OCI-M2 (cell line): ENCODE data around the gene DENND1A.
"Not testable (repeated sequence)": the region's sequence is repeated elsewhere in the genome, so short reads cannot be mapped to it uniquely, and the experiment has no call there.

Experiments used
- DNase-seq: peaks from one replicate; lab custom pipeline; 2025; ENCODE audit not compliant: unreplicated experiment; lab: John Stamatoyannopoulos, UW

The DENND1A gene

DNA sequence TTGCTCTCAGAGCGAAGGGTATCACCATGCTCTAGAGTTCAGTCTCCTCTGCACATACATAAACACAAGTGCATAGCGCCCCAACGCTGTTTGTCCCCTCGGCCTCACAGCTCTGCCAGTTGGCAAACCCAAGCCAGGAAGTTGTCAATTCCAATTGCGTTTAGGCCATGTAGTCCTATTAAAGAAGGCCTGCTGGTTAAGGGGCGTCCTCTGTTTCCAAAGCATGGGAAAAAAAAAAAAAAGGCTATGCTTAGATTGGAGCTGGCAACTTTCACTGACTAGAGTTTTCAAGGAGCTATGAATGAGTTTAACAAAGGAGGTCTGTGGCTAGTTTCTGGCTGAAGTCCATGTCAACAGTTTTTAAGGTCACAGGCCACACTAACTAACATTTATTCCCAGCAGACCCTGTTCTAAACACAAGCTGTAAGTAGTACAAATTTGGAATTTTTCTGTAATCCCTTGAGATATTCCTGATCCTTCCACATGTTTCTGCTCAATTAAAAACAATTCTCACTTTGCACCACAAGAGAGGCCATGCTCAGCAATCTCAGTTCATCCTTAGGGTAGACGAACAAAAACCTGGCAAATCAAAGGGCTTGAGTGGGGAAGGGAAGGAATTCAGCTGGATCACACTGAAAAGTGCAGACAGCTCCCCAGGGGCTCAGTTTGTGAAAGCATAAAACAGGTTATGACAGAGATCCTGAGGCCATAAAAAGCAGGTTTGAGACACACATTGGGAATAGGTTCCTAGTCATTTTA is 187.7 kb downstream of the DENND1A start:
- no peak for DNase-seq

DNA sequence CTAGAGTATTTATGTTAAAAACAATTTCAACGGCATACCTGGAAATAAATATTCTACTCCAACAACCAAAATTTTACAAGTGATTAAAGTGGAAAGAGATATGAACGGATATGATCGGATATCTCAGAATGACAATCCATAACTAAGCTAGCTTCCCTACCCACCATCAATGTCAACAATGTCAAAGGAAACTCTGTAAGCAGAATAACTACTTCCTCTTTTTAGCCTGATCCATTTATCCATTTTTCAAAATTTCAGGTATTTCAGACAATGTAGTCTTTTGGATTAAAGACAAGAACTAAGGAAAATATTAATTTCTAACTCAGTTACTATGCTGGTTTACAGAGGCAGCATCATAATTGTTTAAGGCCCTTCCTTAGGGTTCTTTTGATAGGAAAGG is 188.7 kb downstream of the DENND1A start:
- no peak for DNase-seq

DNA sequence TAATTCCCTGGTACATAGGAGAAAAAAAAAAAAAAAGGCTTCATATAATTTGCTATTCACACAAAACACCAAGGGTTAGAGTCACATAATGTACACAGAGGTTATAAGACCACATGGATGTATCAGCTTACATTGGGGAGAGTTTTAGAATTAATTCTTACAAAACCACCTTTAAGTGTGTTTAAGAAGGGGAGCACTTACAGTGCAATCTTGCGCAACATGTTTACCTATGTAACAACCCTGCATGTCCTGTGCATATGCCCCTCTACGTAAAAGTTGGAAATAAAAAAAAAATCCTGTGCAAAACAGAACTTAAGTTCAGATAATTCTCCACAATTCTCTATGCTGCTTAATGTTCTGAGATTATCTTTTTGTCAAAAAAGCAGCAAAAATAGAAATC is 190.0 kb downstream of the DENND1A start:
- no peak for DNase-seq

DNA sequence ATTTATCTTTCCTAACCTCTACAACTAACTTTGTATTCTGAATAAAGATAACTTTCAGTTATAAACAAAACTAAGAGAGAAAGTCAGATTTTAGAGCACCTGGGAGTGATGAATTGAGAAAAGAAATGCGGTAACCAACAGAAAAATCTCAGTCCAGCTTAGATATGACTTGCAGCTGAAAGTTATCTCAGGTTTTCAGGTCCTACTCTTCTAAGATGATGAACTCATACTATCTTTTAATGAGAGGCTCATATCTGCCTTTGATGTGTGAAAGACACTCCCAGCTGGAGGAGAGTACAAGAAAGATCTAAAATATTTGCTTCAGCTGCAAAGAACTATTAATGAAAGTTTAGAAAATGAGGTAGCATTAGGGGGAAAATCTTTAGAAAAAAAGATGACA is 190.5 kb downstream of the DENND1A start:
- no peak for DNase-seq

DNA sequence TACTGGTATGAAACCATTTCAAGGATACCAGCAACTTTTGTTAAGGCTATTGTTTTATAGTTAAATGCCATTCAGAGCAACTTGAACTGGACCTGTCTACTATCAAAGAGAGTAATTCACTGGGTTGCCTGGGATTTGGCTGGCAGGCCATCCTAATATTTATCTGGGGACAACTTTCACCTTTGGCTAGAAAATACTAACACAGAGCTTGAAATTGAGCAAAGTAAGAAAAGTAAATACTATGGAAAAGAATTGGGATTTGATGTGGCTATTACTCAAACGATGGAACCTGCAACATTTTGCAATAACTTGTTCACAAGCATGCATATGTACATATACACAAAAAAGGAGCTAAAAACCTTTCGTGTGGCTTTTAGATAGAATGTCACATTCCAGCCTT is 191.3 kb downstream of the DENND1A start:
- DNase-seq = no peak

DNA sequence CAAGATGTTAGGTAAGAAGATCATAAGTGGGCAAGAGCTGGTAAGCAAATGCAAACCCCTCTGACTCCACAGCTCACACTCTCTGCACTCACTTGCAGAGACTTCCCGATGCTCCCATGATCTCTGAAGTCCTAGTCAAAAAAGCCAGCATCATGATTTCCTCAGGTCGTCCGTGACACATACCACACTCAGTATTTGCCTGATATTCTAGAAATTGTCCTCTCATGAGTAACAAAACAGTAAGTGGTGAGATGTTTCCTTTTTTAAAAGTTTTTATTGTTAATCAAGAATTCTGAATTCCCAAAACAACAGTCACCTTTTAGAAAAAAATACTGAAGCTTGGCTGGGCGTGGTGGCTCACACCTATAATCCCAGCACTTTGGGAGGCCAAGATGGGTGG is 194.6 kb downstream of the DENND1A start:
- DNase-seq = no peak

DNA sequence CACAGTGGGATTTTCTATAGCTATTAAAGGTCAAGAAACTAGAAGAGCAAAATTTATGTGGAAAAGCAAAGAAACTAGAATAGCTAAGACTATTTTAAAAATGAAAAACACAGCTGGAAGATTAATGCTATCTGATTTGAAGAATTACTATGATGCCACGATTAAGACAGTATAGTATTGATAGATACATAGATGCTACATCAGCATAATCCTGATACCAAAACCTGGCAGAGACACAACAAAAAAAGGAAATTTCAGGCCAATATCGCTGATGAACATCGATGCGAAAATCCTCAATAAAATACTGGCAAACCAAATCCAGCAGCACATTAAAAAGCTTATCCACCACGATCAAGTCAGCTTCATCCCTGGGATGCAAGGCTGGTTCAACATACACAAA is 201.4 kb downstream of the DENND1A start:
- not testable (repeated sequence) for DNase-seq

DNA sequence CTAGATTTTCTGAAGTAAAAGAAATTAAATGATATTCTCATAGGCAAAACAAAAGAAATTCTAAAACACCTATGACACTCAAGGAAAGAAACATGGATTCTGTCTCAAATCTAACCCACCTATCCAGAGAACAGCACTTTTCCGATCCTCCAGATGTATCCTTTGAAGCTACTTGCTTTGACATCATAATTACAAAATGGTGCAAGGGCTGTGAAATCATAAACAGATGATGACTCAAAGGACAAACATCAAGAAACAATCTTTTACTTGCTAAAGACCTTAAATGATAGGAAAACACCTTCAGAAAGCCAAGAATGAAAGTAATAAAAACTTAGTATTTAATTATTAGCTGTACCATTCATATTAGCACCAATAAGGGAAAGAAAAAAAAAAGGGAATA is 202.6 kb downstream of the DENND1A start:
- DNase-seq = no peak

DNA sequence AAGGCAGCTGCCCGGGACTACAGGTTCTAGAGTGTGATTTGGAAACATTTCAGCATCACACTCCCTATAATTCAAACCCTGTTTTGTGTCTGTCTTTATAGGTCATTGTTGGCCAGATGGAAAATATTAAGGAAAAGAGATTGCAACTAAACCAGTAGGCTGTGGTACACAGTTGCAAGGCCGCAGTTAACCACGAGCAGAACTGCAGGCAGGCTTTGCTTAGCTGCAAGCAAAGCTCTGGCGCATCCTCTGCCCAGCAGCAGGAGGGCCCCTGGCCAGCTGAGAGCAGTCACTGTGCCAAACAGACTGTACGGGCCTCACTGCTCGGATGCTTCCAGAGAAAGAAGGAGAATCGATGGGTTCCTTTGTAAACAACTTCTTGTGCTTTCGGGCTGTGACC is 204.5 kb downstream of the DENND1A start:
- no peak for DNase-seq

DNA sequence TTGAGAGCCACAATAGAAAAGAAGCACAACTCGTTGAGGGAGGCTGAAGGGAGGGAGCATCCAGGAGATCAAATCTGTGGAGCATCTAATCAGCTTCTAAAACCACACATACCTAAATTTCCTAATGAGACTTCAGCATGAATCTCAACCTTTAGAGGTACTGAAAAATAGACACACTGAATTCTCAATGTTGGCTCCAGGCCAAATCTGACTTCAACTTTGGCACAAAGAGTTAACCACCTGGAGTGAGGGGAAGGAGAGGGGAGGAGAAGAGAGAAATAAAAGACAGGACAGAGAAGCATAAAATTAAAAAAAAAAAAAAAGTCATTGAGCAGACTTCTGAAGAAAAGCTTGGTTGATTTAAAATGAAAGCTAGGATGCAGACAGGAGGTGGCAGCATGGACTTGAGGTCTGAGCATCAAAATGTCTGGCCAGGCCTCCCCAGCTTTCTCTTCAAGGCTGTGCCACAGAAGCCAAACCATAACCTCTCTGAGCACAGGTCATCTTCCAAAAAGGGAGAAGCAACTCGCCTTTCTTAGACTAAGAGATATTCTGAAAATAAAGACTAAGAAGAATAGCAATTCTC is 205.6 kb downstream of the DENND1A start:
- no peak for DNase-seq

DNA sequence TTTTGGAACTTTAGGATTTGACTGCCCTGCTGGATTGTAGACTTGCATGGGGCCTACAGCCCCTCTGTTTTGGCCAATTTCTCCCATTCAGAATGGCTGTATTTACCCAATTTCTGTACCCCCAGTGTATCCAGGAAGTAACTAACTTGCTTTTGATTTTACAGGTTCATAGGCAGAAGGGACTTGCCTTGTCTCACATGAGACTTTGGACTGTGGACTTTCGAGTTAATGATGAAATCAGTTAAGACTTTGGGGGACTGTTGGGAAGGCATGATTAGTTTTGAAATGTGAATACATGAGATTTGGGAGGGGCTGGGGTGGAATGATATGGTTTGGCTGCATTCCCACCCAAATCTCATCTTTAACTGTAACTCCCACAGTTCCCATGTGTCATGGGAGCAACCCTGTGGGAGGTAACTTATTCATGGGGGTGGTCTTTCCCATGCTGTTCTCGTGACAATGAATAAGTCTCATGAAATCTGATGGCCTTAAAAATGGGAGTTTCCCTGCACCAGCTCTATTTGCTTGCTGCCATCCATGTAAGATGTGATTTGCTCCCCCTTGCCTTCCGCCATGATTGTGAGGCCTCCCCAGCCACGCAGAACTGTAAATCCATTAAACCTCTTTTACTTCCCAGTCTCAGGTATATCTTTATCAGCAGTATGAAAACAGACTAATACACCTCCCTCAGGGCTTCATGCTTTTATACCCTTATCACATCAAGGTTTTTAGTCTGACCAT is 206.6 kb downstream of the DENND1A start:
- DNase-seq = no peak

DNA sequence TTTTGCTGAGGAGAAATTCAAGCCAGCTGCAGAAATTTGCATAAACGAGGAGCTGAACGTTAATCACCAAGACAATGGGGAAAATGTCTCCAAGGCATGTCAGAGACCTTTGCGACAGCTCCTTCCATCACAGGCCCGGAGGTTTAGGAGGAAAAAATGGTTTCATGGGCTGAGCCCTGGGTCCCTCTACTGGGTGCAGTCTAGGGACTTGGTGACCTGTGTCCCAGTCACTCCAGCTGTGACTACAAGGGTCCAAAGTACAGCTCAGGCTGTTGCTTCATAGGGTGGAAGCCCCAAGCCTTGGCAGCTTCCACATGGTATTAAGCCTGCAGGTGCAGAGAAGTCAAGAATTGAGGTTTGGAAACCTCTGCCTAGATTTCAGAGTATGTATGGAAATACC is 207.5 kb downstream of the DENND1A start:
- no peak for DNase-seq

DNA sequence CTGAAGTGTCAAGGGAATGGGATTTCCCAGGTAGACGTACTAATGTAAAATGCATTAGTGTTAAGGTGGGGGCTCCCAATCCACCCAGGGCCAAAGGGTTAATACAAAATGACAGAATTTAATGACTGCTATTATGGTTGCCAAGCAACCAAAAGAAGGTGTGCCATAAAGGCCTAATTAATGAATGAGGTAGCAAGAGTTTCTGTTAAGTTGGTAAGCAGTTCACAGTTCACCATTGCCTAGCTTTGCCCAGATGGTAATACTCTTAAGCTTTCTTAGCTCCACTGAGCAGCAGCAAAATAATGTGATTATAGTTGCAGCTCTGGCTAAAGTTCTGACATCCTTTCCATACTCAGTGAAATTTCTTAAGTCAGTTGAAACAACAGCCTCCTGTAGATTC is 211.7 kb downstream of the DENND1A start:
- no peak for DNase-seq

DNA sequence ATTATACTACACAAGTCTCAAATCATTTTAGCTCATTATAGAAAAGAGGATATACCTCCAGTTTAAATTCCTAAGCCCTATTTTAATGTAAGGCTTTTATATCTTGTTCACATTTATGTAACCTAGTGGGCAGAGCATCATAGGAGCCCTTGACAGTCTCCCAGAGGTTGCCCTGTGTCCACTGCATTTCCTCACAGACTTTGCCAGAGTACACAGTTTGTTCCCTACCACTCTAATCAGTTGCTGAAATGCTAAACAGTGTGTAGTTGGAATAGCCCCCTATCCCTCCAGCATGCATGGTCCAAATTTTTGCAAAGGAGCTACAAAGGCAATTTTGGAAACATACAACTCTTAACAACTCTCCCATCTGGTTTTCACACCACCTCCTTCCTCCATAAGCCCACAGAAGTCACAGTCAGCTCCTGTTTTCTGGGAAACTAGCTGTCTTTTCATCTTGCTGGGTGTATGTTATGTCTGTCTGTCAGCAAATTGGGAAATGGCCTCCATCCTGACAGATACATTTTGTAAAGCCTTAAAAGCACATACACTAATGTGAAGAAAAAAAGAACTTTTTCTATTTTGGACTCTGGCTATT is 212.2 kb downstream of the DENND1A start:
- DNase-seq = no peak

DNA sequence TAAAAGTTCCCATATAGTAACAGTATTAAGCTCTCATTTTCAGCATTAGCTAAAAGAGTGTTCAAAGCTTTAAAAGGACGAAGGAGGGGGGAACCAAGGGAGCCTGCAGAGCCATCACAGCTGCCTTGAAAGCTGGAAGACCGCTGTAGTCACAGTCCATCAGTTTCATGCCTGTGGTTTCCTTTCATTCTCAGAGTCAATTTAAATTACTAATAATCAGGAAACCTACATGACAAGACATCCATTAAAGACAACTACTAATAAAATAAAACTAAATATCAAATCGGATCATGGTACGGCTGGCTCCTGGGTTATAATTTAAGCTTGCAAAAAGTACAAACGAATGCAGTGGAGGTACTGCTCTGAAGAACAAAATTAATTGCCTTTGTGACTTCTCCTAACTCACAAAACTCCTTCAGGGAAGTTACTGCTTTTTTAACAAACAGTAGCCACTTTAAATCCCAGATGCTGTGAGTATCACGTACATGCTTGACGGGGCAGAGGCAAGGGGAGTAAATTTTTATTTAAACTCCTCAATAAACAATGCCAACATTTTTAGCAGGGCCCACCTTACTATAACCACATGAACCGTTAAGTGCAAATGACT is 213.5 kb downstream of the DENND1A start:
- DNase-seq = no peak

DNA sequence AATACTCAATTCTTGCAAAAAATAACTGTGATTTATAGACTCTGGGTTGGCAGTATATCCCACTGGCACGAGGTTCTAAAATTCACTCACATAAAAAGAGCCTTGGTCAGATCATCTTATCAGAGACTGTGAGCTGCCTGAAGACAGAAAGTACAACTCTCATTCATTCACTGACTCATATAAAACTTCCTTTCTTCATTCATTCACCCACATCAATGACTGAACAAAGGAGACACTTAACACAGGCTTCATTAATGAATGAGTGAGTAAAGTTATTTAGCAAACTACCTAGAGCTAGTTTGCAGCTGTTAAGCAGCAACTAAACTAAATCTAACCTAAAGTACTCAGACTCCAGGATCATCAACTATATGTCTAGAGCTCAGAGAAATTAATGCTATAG is 214.7 kb downstream of the DENND1A start:
- no peak for DNase-seq

DNA sequence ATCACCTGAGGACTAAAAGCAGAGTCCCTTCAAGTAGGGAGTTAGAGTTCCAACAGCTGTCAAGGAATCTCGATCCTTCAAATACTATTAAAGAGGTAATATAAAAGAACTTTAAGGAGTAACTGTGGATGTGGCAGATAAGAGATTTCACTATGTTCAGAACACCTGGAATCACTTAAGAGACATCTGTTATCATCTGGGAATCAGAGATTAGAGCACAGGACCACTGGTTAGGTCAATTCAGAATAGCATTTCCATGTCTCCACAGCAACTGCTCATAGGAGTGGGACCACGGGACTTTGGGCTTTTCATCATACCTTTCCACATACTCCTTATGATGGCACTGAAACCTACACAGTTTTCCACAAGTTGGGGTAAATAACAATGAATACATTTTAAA is 216.6 kb downstream of the DENND1A start:
- DNase-seq = no peak

DNA sequence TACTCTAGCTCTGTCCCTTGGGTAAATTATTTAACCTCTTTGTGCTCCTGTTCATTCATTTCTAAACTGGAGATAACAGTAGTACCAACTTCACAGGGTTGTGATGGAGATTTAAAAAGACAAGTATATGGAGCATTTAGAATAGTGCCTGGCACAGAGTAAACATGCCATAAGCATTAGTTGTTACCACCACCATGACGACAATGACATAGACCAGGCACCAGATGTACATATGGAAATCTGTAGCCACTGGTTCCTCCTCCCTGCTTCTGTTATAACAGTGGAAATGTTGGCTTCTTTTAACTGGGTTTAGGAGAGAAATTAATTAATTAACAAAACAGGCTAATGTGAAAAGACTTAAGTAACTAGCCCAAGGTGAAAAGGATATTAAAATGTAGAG is 217.5 kb downstream of the DENND1A start:
- DNase-seq = no peak

DNA sequence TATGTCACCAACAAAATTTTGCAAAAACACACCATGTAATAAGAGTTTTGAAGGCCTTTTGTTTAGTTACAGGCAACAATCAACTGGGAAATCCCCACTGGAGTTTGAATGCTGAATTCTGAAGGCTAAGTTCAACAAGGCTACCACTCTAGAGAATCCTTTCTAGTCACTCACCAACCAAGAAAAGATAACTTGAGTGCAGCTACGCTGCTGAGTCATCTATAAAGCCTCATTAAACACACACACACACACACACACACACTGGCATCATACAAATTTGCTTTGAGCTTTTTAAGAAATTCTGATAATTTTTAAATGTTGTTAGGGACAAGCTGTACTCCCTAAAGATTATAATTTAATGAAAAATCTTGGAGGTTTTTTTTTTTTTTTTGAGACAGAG is 219.6 kb downstream of the DENND1A start:
- DNase-seq = no peak

DNA sequence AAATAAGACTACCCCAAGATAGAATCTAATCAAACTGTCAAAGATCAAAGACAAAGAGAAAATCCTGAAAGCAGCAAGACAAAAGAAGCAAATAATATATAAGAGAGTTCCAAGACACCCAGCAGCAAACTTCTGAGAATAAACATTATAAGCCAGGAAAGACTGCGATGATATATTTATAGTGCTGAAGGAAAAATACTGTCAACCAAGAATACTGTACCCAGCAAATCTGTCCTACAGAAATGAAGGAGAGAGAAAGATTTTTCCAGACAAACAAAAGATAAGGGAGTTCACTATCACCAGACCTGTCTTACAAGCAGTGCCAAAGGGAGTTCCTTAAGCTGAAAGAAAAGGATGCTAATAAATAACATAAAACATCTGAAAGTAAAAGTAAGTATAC is 227.4 kb downstream of the DENND1A start:
- no peak for DNase-seq

DNA sequence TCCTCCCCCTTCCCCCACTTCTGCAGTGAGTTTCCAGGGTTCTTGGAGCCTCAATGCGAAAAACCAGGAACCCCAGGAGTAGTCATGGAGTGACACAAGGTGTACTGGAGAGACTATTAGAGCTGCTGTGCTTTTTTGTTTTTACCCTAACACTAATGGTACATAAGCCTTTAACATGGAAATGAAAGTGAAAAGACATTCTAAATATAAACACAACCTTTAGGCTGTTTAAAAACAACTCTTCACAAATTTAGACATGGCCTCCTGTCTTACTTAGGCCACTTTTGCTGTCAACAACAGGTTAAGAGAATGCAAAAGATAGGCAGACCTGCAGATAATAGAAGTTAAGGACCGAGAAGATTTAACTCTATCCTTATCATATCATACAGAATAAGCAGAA is 232.2 kb downstream of the DENND1A start:
- no peak for DNase-seq

DNA sequence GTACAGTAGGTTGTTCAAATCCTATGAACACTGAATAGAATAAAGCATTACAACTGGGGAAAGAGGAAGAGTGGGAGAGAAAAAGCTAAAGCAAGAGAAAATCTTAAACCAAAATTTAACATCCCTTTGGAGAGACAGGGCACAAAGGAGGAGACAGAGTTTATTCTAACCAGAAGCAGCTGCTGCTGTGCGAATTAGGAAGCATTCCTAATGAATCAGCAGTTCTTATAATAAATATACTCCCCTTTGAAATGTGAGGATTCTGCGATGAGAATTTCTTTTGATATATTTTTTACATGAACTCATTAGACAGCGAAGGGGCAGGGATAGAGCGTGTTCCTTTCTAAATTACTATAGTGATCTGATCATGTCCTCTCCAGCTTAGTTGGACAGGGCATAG is 233.4 kb downstream of the DENND1A start:
- DNase-seq = no peak
